Measurements from ENCODE around the gene LDLRAD4.
A peak's percentile ranks its signal among the peaks of the same experiment; 100 is the strongest.

LDLRAD4 gene

GRCh38 chr18:13617826-13618515 is 399.4 kb downstream of the LDLRAD4 start:
- no peak for DNase-seq (ENCODE audit: low read depth)

GRCh38 chr18:13618760-13619438 is 400.3 kb downstream of the LDLRAD4 start:
- no peak for DNase-seq (ENCODE audit: low read depth)

GRCh38 chr18:13619505-13620205 is 401.1 kb downstream of the LDLRAD4 start:
- no peak for DNase-seq (ENCODE audit: low read depth)

GRCh38 chr18:13620206-13620672 is 401.7 kb downstream of the LDLRAD4 start:
- DNase-seq (ENCODE audit: low read depth) = no peak

- no peak for DNase-seq (ENCODE audit: low read depth)
Measured at GRCh38 chr18:13620818-13621445, 402.4 kb downstream of the LDLRAD4 start.

- no peak for DNase-seq (ENCODE audit: low read depth)
Measured at GRCh38 chr18:13621446-13621849, 402.9 kb downstream of the LDLRAD4 start.

- DNase-seq (ENCODE audit: low read depth) = no peak
Measured at GRCh38 chr18:13621886-13622619, 403.5 kb downstream of the LDLRAD4 start.

- DNase-seq (ENCODE audit: low read depth) = no peak
Measured at GRCh38 chr18:13622751-13623150, 404.2 kb downstream of the LDLRAD4 start.

GRCh38 chr18:13623348-13623747 is 404.8 kb downstream of the LDLRAD4 start:
- no peak for DNase-seq (ENCODE audit: low read depth)

GRCh38 chr18:13623871-13624270 is 405.3 kb downstream of the LDLRAD4 start:
- DNase-seq (ENCODE audit: low read depth) = no peak

- DNase-seq (ENCODE audit: low read depth) = no peak
Measured at GRCh38 chr18:13624563-13625237, 406.1 kb downstream of the LDLRAD4 start.

GRCh38 chr18:13625355-13625754 is 406.8 kb downstream of the LDLRAD4 start:
- DNase-seq (ENCODE audit: low read depth) = no peak

- no peak for DNase-seq (ENCODE audit: low read depth)
Measured at GRCh38 chr18:13625843-13626543, 407.4 kb downstream of the LDLRAD4 start.

- DNase-seq (ENCODE audit: low read depth) = no peak
Measured at GRCh38 chr18:13626544-13626908, 408.0 kb downstream of the LDLRAD4 start.

- no peak for DNase-seq (ENCODE audit: low read depth)
Measured at GRCh38 chr18:13627639-13628038, 409.1 kb downstream of the LDLRAD4 start.

GRCh38 chr18:13628211-13628610 is 409.7 kb downstream of the LDLRAD4 start:
- no peak for DNase-seq (ENCODE audit: low read depth)

- peak; percentile 38 for DNase-seq (ENCODE audit: low read depth)
Measured at GRCh38 chr18:13629841-13630715, 411.5 kb downstream of the LDLRAD4 start.

- no peak for DNase-seq (ENCODE audit: low read depth)
Measured at GRCh38 chr18:13630716-13631268, 412.2 kb downstream of the LDLRAD4 start.

- DNase-seq (ENCODE audit: low read depth) = no peak
Measured at GRCh38 chr18:13633700-13634099, 415.1 kb downstream of the LDLRAD4 start.
